HEK293 (cell line): ENCODE measurements around the gene SYS1.

ENCODE experiments used
- SP2 ChIP-seq: fragments of 450-650 bp; formaldehyde crosslinking; IDR thresholded peaks from 2 replicates; pipeline ENCODE4 v1.5.1; 2016; ENCODE audit warnings: missing biosample characterization, missing genetic modification characterization
- TRIM28 ChIP-seq: IDR thresholded peaks from 2 replicates; pipeline ENCODE4 v1.6.1; 2011; ENCODE audit warnings: low read length, control low read depth, borderline replicate concordance
- ZNF214 ChIP-seq: fragments of 450-650 bp; formaldehyde crosslinking; IDR thresholded peaks from 2 replicates; pipeline ENCODE4 v1.5.1; 2017; ENCODE audit warnings: missing biosample characterization, mild to moderate bottlenecking, missing genetic modification characterization, borderline replicate concordance
- ZNF324 ChIP-seq: fragments of 450-650 bp; formaldehyde crosslinking; IDR thresholded peaks from 2 replicates; pipeline ENCODE4 v1.5.1; 2016; ENCODE audit warnings: missing biosample characterization, missing genetic modification characterization
- ZNF366 ChIP-seq: fragments of 450-650 bp; formaldehyde crosslinking; conservative IDR thresholded peaks from 2 replicates; pipeline ENCODE4 v1.5.1; 2016; ENCODE audit warnings: missing biosample characterization, missing genetic modification characterization
- ZNF76 ChIP-seq: fragments of 450-650 bp; formaldehyde crosslinking; IDR thresholded peaks from 2 replicates; pipeline ENCODE4; 2016; ENCODE audit warnings: low read depth, missing biosample characterization, missing genetic modification characterization, borderline replicate concordance
- TF ChIP-seq, protein P1 (sequence below): fragments of 450-650 bp; formaldehyde crosslinking; IDR thresholded peaks from 2 replicates; pipeline ENCODE4 v1.5.1; 2016; ENCODE audit warnings: missing biosample characterization, missing genetic modification characterization
- TF ChIP-seq, protein P2 (sequence below): sonication (generic); formaldehyde crosslinking; IDR thresholded peaks from 2 replicates; pipeline ENCODE4 v1.8.1; 2022; ENCODE audit warnings: mild to moderate bottlenecking, moderate library complexity, missing genetic modification reagents

DNA sequence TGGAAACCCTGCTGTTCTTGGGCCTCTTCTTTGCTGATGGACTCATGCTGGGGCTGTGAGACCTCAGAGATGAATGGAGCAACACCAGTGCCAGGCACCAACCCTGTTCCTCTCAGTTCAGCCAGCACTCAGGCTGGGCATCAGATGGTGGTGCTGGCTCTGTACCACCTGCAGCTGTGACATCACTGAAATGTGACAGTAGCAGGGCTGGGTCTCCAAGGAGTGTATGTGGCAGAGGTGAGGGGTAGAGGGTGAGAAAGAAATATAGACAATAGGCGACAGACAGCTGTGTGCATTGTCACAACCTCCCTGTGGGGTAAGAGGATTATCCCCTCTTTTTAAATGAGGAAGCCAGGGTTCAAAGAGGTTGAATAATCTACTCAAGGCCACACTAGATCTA, 15.2 kb downstream of the SYS1 start, which contains the start of gene TP53TG5:
- TF ChIP-seq TRIM28 = no peak
- TF ChIP-seq ZNF366 (tag by site-specific recombination) = no peak
- no peak for TF ChIP-seq ZNF324 (tag by site-specific recombination)
- TF ChIP-seq, protein P1, sequence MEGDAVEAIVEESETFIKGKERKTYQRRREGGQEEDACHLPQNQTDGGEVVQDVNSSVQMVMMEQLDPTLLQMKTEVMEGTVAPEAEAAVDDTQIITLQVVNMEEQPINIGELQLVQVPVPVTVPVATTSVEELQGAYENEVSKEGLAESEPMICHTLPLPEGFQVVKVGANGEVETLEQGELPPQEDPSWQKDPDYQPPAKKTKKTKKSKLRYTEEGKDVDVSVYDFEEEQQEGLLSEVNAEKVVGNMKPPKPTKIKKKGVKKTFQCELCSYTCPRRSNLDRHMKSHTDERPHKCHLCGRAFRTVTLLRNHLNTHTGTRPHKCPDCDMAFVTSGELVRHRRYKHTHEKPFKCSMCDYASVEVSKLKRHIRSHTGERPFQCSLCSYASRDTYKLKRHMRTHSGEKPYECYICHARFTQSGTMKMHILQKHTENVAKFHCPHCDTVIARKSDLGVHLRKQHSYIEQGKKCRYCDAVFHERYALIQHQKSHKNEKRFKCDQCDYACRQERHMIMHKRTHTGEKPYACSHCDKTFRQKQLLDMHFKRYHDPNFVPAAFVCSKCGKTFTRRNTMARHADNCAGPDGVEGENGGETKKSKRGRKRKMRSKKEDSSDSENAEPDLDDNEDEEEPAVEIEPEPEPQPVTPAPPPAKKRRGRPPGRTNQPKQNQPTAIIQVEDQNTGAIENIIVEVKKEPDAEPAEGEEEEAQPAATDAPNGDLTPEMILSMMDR (tag by site-specific recombination) = no peak
- no peak for TF ChIP-seq ZNF76
- TF ChIP-seq, protein P2, sequence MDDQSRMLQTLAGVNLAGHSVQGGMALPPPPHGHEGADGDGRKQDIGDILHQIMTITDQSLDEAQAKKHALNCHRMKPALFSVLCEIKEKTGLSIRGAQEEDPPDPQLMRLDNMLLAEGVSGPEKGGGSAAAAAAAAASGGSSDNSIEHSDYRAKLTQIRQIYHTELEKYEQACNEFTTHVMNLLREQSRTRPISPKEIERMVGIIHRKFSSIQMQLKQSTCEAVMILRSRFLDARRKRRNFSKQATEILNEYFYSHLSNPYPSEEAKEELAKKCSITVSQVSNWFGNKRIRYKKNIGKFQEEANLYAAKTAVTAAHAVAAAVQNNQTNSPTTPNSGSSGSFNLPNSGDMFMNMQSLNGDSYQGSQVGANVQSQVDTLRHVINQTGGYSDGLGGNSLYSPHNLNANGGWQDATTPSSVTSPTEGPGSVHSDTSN (CRISPR knock-in tag) = no peak
- TF ChIP-seq ZNF214 = no peak
- TF ChIP-seq SP2 = no peak
